ENCODE data around the gene SIT1.

DNA sequence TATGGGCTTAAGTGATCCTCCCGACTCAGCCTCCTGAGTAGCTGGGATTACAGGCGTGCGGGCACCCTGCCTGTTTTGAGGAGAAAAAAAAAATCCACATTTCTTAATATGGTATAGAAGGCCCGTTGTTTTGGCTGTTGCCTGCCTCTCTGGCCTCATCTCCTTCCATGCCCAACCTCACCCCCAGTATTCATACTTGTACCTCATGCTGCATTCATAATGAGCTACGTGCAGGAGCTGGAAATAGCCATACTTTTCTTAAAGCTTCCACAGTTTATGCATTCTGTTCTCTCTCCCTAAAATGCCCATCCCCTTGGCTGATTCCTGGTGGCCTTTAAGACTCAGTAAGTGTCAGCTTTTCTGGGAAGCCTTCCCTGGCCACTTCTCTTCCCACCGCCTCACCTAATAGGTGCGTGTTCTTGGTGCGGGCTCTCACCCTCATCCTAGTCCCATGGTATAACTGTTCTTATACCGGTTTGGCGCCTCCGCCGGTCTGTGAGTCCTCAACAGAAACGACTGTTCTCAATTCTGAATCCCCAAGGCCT lies 41.1 kb upstream of the SIT1 start:
- TF ChIP-seq GABPA (IDR thresholded peaks at IDR 0.05; ENCODE audit: low read depth) = no peak
- TF ChIP-seq, protein P1, sequence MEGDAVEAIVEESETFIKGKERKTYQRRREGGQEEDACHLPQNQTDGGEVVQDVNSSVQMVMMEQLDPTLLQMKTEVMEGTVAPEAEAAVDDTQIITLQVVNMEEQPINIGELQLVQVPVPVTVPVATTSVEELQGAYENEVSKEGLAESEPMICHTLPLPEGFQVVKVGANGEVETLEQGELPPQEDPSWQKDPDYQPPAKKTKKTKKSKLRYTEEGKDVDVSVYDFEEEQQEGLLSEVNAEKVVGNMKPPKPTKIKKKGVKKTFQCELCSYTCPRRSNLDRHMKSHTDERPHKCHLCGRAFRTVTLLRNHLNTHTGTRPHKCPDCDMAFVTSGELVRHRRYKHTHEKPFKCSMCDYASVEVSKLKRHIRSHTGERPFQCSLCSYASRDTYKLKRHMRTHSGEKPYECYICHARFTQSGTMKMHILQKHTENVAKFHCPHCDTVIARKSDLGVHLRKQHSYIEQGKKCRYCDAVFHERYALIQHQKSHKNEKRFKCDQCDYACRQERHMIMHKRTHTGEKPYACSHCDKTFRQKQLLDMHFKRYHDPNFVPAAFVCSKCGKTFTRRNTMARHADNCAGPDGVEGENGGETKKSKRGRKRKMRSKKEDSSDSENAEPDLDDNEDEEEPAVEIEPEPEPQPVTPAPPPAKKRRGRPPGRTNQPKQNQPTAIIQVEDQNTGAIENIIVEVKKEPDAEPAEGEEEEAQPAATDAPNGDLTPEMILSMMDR (IDR thresholded peaks at IDR 0.05; ENCODE audit: insufficient read depth, low read length) = no peak
